A549 (cell line): Measurements from ENCODE around the gene PPP1R9B. TPM values are rescaled to one million over a fixed set of nuclear protein-coding genes. Genes with fewer than 3 reads are reported as not detected.
A peak's percentile ranks its signal among the peaks of the same experiment; 100 is the strongest.

Experiments
- ATAC-seq, 2 experiments: fragments of 200-7000 bp in 1 of 2; fragments of >200 bp in 1 of 2; cut with Nextera tagmentation in 1 of 2; cut with Tn5 transposase in 1 of 2; 3 replicates each; pipeline versions ENCODE4 v1.8.0 to v1.9.1; 2018 to 2020; ENCODE audit warnings: mild to moderate bottlenecking in 1 of 2, moderate library complexity in 1 of 2
- CTCF ChIA-PET: fragments of 300-600 bp; sonication (Branson Sonifier 250); formaldehyde crosslinking; extraction: SDS; loops from one replicate; lab custom pipeline; 2021; ENCODE audit warnings: antibody characterized with exemption, inconsistent platforms; lab: Yijun Ruan, JAX
- POLR2A ChIA-PET: fragments of 350-600 bp; formaldehyde crosslinking; extraction: SDS; loops from one replicate; lab custom pipeline; 2021; ENCODE audit warnings: antibody characterized with exemption, inconsistent platforms; lab: Yijun Ruan, JAX
- DNase-seq, 2 experiments: peaks; one replicate each; pipeline versions ENCODE4 v3.0.0 to v3.0.0-alpha.2; 2011 to 2016; ENCODE audit warnings: low read depth in 1 of 2, low spot score in 1 of 2
- FAIRE-seq: peaks from 2 replicates; lab custom pipeline; 2011; peaks lifted over from hg19 to GRCh38; lab: Jason Lieb, UNC
- H3K27ac ChIP-seq, 2 experiments: fragments of >200 bp; sonication (Bioruptor Twin); formaldehyde crosslinking; 3 replicates each; pipeline ENCODE4 v1.5.1; 2016 to 2017
- H3K4me1 ChIP-seq: fragments of >200 bp; sonication (Bioruptor Twin); formaldehyde crosslinking; 3 replicates; pipeline ENCODE4 v1.6.1; 2016
- H3K4me2 ChIP-seq: fragments of >200 bp; sonication (Bioruptor Twin); formaldehyde crosslinking; 3 replicates; pipeline ENCODE4 v1.6.1; 2016
- H3K4me3 ChIP-seq: fragments of >200 bp; sonication (Bioruptor Twin); formaldehyde crosslinking; 3 replicates; pipeline ENCODE4 v1.5.1; 2016
- H3K9me3 ChIP-seq: fragments of >200 bp; sonication (Bioruptor Twin); formaldehyde crosslinking; 3 replicates; pipeline ENCODE4 v1.6.1; 2016
- BCL3 ChIP-seq: fragments of >200 bp; sonication (Bioruptor Twin); formaldehyde crosslinking; IDR thresholded peaks from 3 replicates; pipeline ENCODE4 v1.6.1; 2016
- CHD2 ChIP-seq: fragments of 150-350 bp; IDR thresholded peaks from 2 replicates; pipeline ENCODE4 v1.6.1; 2014; ENCODE audit warnings: low read length; ENCODE audit not compliant: partially characterized antibody
- EP300 ChIP-seq, 2 experiments: fragments of >200 bp; sonication (Bioruptor Twin); formaldehyde crosslinking; IDR thresholded peaks; 2 replicates in 1 of 2; 3 replicates in 1 of 2; pipeline ENCODE4 v1.6.1; 2016 to 2017
- FOSL2 ChIP-seq, 2 experiments: fragments of 450-650 bp in 1 of 2; fragments of >200 bp in 1 of 2; sonication (Bioruptor Twin) in 1 of 2; formaldehyde crosslinking; IDR thresholded peaks; 2 replicates each; pipeline versions ENCODE4 v1.5.0 to v1.6.1; 2016 to 2020; ENCODE audit warnings: mild to moderate bottlenecking in 1 of 2, moderate library complexity in 1 of 2
- HMGXB4 ChIP-seq: fragments of 250-450 bp; sonication (Bioruptor Pico); IDR thresholded peaks from 2 replicates; pipeline ENCODE4 v1.5.0; 2021; ENCODE audit warnings: mild to moderate bottlenecking, moderate library complexity, borderline replicate concordance
- MAFK ChIP-seq: fragments of 450-650 bp; IDR thresholded peaks from 2 replicates; pipeline ENCODE4 v1.6.1; 2014; ENCODE audit not compliant: partially characterized antibody
- MYC ChIP-seq: IDR thresholded peaks from 2 replicates; pipeline ENCODE4 v1.6.1; 2012; ENCODE audit warnings: mild to moderate bottlenecking, inconsistent platforms, low read length, improper control_type of control experiment, borderline replicate concordance
- RNF2 ChIP-seq: fragments of 200-600 bp; sonication (generic); IDR thresholded peaks from 2 replicates; pipeline ENCODE4 v1.6.1; 2016; ENCODE audit warnings: low read depth, mild to moderate bottlenecking, antibody characterized with exemption, moderate library complexity, borderline replicate concordance
- SREBF2 ChIP-seq: fragments of 450-650 bp; IDR thresholded peaks from 2 replicates; pipeline ENCODE4 v1.6.1; 2014; ENCODE audit warnings: mild to moderate bottlenecking, moderate library complexity
- TFCP2L1 ChIP-seq: fragments of 250-450 bp; sonication (Bioruptor Pico); IDR thresholded peaks from 2 replicates; pipeline ENCODE4 v1.5.0; 2021; ENCODE audit warnings: mild to moderate bottlenecking
- TP53 ChIP-seq: fragments of 250-450 bp; sonication (Bioruptor Pico); IDR thresholded peaks from 2 replicates; pipeline ENCODE4 v1.5.0; 2021; ENCODE audit warnings: mild to moderate bottlenecking, moderate library complexity
- ZNF302 ChIP-seq: fragments of 250-450 bp; sonication (Bioruptor Pico); IDR thresholded peaks from 2 replicates; pipeline ENCODE4 v1.9.0; 2021; ENCODE audit warnings: inconsistent platforms, mild to moderate bottlenecking, moderate library complexity
- ZSCAN20 ChIP-seq: fragments of 250-450 bp; sonication (Bioruptor Pico); IDR thresholded peaks from 2 replicates; pipeline ENCODE4 v1.8.0; 2022; ENCODE audit warnings: mild to moderate bottlenecking, moderate library complexity
- WGBS: methylation state at CpG from one replicate; pipeline ENCODE4 v1.1.6; 2017; ENCODE audit errors: missing lambda C conversion rate; 5-methylcytosine and 5-hydroxymethylcytosine counted together
- polyA plus RNA-seq, 4 experiments: library from polyadenylated mRNA; depleted of rRNA in 3 of 4; stranded (reverse); fragments of >200 nt; fragmentation: RNase III in 1 of 4; extraction: RNeasy Plus Mini Kit Qiagen cat#74134 plus additional on column Dnase treatment in 1 of 4; gene quantifications; 2 replicates in 3 of 4; 3 replicates in 1 of 4; pipeline ENCODE4 v1.2.3, GENCODE V29; 2011 to 2017

The PPP1R9B gene
- polyA plus RNA-seq, 2 of the 4 experiments (the other 2 are of a cell fraction), result 22.0 to 40.6 TPM

- WGBS, result 83% methylated on average over 9 of the region's 9 CpGs
- DNase-seq (no peak), ATAC-seq (no peak), FAIRE-seq (no peak)
- no peak overlapping the region for H3K27ac ChIP-seq
- no peak overlapping the region for H3K4me3 ChIP-seq
- H3K4me2 ChIP-seq, result no peak overlapping the region
- peaks cover 14% of the 10 kb centered on the region; the same call in 2 of the 3 replicates for H3K4me1 ChIP-seq
- ChIA-PET CTCF (interaction anchor here (0.9 to 60.2 kb wide), 10 partner anchors 4 to 189 kb away, joined by 3 to 1356 read pairs (median 8); partner anchors contain the start of genes PDK2, PPP1R9B and SAMD14), POLR2A (no interaction called here)
- no peaks in the 10 kb centered on the region for H3K9me3 ChIP-seq
- TF ChIP-seq TP53 (CRISPR knock-in tag) (no peak), ZNF302 (CRISPR knock-in tag) (no peak), SREBF2 (no peak)
Observed at GRCh38 chr17:50108556-50108955, 41.9 kb downstream of the PPP1R9B start.

- Histone ChIP-seq H3K4me1 (peaks cover 14% of the 10 kb centered on the region; the same call in 2 of the 3 replicates), H3K4me3 (no peak overlapping the region), H3K4me2 (no peak overlapping the region), H3K9me3 (no peaks in the 10 kb centered on the region), H3K27ac (no peak overlapping the region)
- ChIA-PET POLR2A (no interaction called here), CTCF (interaction anchor here (0.6 to 60.2 kb wide), 10 partner anchors 3 to 190 kb away, joined by 3 to 1356 read pairs (median 6); partner anchors contain the start of genes PDK2, PPP1R9B and SAMD14)
- DNase-seq, result no peak
- no peak for FAIRE-seq
- peak in 1 of 2 experiments; percentile 21; a peak in 1 of 6 replicates for ATAC-seq
- no peak for TF ChIP-seq ZNF302 (CRISPR knock-in tag)
- no peak for TF ChIP-seq FOSL2 (IDR thresholded peaks at IDR 0.05)
- TF ChIP-seq FOSL2 (CRISPR knock-in tag; IDR thresholded peaks at IDR 0.05), result 0 out of 2 replicates have a peak, but pooled peaks have one; percentile 43
- WGBS, result 79% methylated on average over 10 of the region's 10 CpGs
Observed at GRCh38 chr17:50107790-50108414, 42.6 kb downstream of the PPP1R9B start.

GRCh38 chr17:50106393-50107131, 43.9 kb downstream of the PPP1R9B start:
- ATAC-seq (no peak), FAIRE-seq (no peak), DNase-seq (no peak)
- H3K4me2 ChIP-seq, result no peak overlapping the region
- H3K4me3 ChIP-seq, result no peak overlapping the region
- WGBS, result 73% methylated on average over 13 of the region's 13 CpGs
- no peak overlapping the region for H3K27ac ChIP-seq
- H3K4me1 ChIP-seq, result peaks cover 20% of the 10 kb centered on the region
- CTCF ChIA-PET, result interaction anchor here (0.9 to 60.2 kb wide), 4 partner anchors 2 to 28 kb away, joined by 3 to 1356 read pairs (median 680); partner anchors contain the start of genes PDK2, PPP1R9B and SAMD14
- POLR2A ChIA-PET, result no interaction called here
- H3K9me3 ChIP-seq, result no peaks in the 10 kb centered on the region
- TF ChIP-seq MAFK, result no peak

GRCh38 chr17:50105811-50106210, 44.7 kb downstream of the PPP1R9B start:
- TF ChIP-seq BCL3 (no peak), TFCP2L1 (CRISPR knock-in tag) (no peak)
- DNase-seq (no peak), ATAC-seq (no peak), FAIRE-seq (no peak)
- H3K27ac ChIP-seq, result no peak overlapping the region
- no peaks in the 10 kb centered on the region for H3K9me3 ChIP-seq
- H3K4me2 ChIP-seq, result no peak overlapping the region
- WGBS, result 89% methylated on average over 21 of the region's 21 CpGs
- POLR2A ChIA-PET, result no interaction called here
- peaks cover 27% of the 10 kb centered on the region for H3K4me1 ChIP-seq
- CTCF ChIA-PET, result interaction anchor here (0.6 to 60.2 kb wide), 4 partner anchors 1 to 192 kb away, joined by 4 to 1356 read pairs (median 691); partner anchors contain the start of genes PDK2, PPP1R9B and SAMD14
- no peak overlapping the region for H3K4me3 ChIP-seq

- Histone ChIP-seq H3K4me2 (no peak overlapping the region), H3K27ac (no peak overlapping the region), H3K4me3 (no peak overlapping the region), H3K4me1 (peaks cover 38% of the 10 kb centered on the region), H3K9me3 (no peaks in the 10 kb centered on the region)
- FAIRE-seq, result no peak
- CTCF ChIA-PET, result interaction anchor here (0.8 to 60.2 kb wide), 7 partner anchors 1 to 137 kb away, joined by 3 to 1356 read pairs (median 5); partner anchors contain the start of genes PDK2, PPP1R9B and SAMD14
- no peak for ATAC-seq
- POLR2A ChIA-PET, result no interaction called here
- TF ChIP-seq RNF2 (no peak), ZSCAN20 (CRISPR knock-in tag) (no peak), CHD2 (no peak), HMGXB4 (CRISPR knock-in tag) (no peak), EP300 (IDR thresholded peaks at IDR 0.05) (no peak), MYC (no peak)
- DNase-seq, result no peak
- whole genome bisulfite sequencing, result 78% methylated on average over 5 of the region's 5 CpGs
Observed at GRCh38 chr17:50103941-50104340, 46.5 kb downstream of the PPP1R9B start.
